8988T (cell line): ENCODE measurements around the gene CELF5.
"Not testable (repeated sequence)": the region's sequence is repeated elsewhere in the genome, so short reads cannot be mapped to it uniquely, and the experiment has no call there.

Source experiments
- DNase-seq: peaks from one replicate; pipeline ENCODE4 v3.0.0; 2011

The CELF5 gene

GRCh38 chr19:3208317-3209207, 15.9 kb upstream of the CELF5 start:
- no peak for DNase-seq

- DNase-seq: peak; percentile 80
These were observed 14.0 kb upstream of the CELF5 start for GRCh38 chr19:3210347-3211017.

GRCh38 chr19:3211191-3211590, 13.3 kb upstream of the CELF5 start:
- DNase-seq: no peak

- DNase-seq: no peak
These were observed 11.3 kb upstream of the CELF5 start for GRCh38 chr19:3213159-3213558.

- no peak for DNase-seq
These were observed 7.6 kb upstream of the CELF5 start for GRCh38 chr19:3216874-3217273.

- DNase-seq: no peak
These were observed 3.9 kb upstream of the CELF5 start for GRCh38 chr19:3220576-3220975.

GRCh38 chr19:3221576-3221975, 2.9 kb upstream of the CELF5 start:
- DNase-seq: not testable (repeated sequence)

GRCh38 chr19:3222709-3223108, 1.8 kb upstream of the CELF5 start:
- no peak for DNase-seq

- DNase-seq: no peak
These were observed 666 bp downstream of the CELF5 start for GRCh38 chr19:3225169-3225485.

- no peak for DNase-seq
These were observed 1.2 kb downstream of the CELF5 start for GRCh38 chr19:3225677-3226093.

- DNase-seq: no peak
These were observed 2.7 kb downstream of the CELF5 start for GRCh38 chr19:3227054-3227626.

GRCh38 chr19:3229346-3229743, 4.9 kb downstream of the CELF5 start:
- DNase-seq: no peak

GRCh38 chr19:3229888-3230496, 5.5 kb downstream of the CELF5 start:
- DNase-seq: no peak

GRCh38 chr19:3231288-3231687, 6.8 kb downstream of the CELF5 start:
- no peak for DNase-seq

GRCh38 chr19:3233116-3233515, 8.7 kb downstream of the CELF5 start:
- DNase-seq: no peak

- DNase-seq: no peak
These were observed 9.4 kb downstream of the CELF5 start for GRCh38 chr19:3233831-3234230.

GRCh38 chr19:3234800-3235199, 10.3 kb downstream of the CELF5 start:
- DNase-seq: no peak

- not testable (repeated sequence) for DNase-seq
These were observed 11.1 kb downstream of the CELF5 start for GRCh38 chr19:3235604-3236003.

GRCh38 chr19:3236272-3236671, 11.8 kb downstream of the CELF5 start:
- no peak for DNase-seq

GRCh38 chr19:3238066-3238561, 13.7 kb downstream of the CELF5 start:
- no peak for DNase-seq

GRCh38 chr19:3239367-3239766, 14.9 kb downstream of the CELF5 start:
- DNase-seq: no peak

- no peak for DNase-seq
These were observed 19.6 kb downstream of the CELF5 start for GRCh38 chr19:3243819-3244700.
